Mesenteric fat pad (tissue), 1 donor: Measurements from ENCODE around the gene RSPO4. TPM values are rescaled to one million over a fixed set of nuclear protein-coding genes. Genes with fewer than 3 reads are reported as not detected.

ENCODE experiments used
- DNase-seq: peaks from one replicate; pipeline ENCODE4 v3.0.0-alpha.2; 2020; ENCODE audit warnings: low spot score
- total RNA-seq: library from RNA; stranded (reverse); fragmentation: NEBNext Ultra II Directional; extraction: Animal tissue kit (Norgen Biotek cat#: 25700); gene quantifications from one replicate; pipeline ENCODE4 v1.2.1, GENCODE V29; 2021
- donor health status: DM: yes; HTN: yes; CAD: no.

Gene RSPO4
- total RNA-seq, 1 donor from 2014 or later, result not detected

DNA sequence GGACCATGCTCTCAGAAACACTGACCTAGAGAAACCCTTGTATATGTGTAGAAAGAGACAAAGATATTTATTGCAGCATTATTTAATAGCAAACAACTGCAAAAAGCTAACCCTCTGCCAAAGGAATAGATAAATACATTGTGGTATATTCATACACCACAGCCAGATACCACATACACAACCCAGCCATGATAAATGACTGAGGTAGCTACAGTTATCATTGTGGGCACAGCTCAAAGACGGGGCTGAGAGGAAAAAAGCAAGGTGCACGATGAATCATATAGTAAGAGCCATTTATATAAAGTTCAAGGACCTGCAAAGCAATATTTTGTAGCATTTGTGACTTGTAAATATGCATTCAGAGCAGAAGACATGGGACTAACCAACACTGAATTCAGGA, 30.8 kb downstream of the RSPO4 start:
- no peak for DNase-seq

DNA sequence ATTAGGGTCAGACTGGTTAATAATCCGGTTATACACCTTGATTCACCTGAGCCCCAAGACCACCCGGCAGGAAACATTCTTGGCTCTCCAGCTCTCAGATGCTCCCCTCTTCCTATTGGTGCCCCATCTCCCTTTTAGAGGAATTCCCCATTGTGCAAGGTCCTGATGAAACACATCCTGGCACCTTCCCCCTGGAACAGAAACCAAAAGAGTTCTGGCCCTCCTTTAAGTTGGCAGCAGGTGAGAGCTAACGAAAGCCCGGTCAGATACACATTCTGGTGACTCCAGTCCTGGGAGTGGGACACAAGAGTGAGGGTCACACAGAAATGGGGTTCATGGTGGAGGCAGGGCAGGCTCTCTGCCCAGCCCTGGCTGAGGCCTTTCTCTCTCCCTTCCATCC, 32.2 kb downstream of the RSPO4 start:
- DNase-seq, result no peak

DNA sequence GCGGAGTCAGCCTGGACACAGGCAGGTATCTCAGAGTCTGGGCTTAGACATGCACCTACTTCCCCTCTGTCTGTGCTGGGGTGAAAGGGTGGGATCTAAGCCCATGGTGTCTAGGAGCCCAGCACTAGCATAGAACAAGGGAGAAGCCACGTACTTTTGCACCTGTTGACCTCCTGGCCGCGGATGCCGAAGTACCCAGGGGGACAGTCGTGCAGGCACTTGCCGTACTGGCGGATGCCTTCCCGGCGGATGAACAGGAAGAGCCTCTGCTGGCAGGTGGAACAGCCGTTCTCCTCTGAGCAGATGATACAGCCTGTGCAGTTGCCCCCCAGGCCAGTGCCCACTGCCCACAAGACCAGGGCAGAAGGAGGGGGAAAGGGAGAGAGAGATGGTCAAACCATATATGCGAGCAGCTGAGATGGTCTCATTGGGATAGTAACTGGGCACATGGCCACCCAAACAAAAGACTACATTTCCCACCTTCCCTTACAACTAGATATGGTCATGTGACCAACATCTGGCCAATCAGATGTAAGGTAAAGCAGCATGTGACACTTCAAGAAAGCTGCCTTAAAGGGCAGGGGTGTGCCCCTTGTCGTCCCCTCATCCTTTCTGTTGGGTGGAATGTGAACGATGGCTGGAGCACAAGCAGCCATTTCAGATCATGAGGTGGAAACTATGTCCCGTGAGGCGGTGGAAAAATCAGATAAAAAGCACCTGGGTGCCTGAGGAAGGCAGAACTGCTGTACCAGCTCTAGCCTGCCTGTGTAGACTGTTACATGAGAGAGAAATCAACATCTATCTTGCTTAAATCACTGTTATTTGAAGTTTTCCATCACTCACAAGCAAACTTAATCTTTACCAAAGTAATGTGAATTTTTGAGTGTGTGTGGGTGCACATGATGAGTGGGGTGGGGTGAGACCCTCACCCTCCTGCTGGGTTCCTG, 34.0 kb downstream of the RSPO4 start:
- no peak for DNase-seq

DNA sequence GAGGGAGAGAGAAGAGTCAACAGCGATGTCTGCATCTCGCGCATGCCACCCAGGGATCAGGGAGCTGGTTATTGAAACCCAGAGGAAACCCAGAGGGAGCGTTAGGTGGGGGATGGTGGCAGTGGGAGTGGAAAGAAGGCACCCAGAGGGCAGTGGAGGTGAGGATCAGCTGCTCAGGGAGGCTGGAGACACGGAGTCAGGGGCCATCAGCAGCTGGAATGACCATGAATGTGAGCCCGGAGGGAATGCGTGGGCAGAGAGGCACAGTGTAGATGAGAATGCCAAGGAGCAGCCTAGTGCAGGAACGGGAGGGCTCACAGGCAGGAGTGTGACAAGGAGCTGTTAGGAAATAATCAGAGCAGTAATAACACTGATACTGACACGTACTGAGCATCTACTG, 36.2 kb downstream of the RSPO4 start:
- no peak for DNase-seq

DNA sequence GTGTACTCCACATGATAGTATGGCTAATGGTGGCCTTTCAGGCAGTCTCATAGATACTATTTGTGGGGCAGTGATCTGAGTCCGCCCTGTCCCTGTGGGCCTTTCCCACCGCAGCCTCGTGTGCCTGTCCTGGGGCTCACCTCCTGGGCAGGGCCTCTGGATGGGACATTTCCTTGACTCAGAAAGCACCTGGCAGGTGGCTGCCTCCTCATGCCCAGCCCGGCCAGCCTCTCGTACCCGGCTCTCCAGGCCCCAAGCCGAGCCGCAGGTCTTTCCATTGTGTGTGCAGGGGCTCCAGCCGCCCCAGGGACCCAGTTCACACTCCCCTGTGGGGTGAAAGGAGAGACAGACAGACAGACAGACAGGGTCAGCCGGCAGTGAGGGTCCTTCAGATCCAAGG, 38.3 kb downstream of the RSPO4 start:
- no peak for DNase-seq

DNA sequence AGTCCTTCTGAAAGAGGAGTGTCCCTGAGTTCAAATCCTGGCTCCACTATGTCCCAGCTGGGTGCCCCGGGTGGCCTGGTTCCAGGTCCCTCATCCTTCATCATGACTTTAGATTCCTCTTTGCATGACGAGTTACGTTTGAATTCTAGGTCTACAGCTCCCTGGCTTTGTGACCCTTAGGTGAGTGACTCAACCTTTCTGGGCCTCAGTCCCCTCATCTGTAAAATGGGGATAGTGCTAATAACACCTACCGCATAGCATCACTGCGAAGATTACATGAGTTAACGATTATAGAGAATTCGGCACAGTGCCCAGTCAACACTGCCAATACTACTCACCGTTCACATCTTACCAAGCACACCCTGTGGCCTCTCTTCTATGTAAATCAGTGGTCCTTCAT, 39.4 kb downstream of the RSPO4 start:
- no peak for DNase-seq

DNA sequence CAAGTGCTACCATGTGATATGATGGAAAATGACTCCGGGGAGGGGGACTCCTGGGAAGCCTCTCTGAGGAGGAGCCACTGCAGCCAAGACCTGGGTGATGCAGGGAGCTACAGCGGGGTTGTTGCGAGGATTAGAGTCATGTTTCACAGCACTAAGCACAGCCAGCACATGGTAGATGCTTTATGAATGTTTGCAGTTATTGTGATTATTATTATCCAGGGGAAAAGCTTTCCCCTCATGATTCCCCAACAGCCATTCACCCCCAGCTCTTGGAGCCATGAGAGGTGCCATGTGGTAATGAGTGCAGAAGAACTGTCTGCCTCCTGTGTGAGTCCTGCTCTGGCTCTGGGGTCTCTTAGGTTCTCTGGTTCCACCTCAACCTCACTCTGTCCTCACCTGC, 39.9 kb downstream of the RSPO4 start:
- no peak for DNase-seq

DNA sequence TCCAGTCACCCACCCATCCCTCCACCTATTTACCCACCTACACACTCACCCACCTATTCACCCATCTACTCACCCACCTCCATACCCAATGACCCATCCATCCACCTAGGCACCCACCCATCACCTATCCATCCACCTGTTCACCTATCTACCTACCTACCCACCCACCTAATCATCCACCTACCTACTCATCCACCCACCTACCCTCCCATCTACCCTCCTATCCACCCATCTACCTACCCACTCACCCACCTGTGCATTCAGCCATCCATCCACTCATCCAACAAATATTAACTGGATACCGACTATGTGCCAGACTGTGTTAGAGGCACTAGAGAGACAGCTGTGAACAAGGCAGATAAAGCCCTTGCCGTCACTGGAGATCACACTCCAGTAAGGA, 40.3 kb downstream of the RSPO4 start:
- DNase-seq, result no peak

DNA sequence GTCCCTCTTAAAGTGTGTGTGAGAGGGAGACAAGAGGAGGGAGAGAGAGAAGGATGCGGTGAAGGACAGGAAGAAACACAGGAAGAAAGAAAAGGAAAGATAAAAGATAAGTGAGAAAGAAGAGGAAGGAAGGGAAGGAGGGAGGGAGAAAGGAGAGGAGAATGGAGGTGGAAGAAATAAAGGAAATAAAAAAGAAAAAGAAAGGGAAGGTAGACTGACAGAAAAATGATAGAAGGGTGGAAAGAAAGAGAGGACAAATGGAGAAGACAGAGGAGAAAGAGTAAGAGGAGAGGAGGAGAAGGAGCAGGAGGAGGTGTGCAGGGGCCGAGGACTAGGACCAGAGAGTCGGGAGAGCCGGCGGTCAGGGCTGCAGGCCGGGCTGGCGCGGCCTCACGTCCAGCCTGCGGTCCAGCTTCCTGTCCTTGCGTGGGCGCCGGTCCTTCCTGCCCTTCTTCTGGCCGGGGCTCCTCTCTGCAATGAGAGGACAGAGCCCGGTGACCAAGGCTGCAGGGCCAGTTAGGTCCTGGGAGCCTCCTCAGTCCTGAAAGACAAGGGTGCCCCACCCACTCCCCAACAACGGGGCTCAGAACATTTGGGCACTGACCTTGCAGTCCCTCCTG, 42.0 kb downstream of the RSPO4 start:
- DNase-seq, result no peak

DNA sequence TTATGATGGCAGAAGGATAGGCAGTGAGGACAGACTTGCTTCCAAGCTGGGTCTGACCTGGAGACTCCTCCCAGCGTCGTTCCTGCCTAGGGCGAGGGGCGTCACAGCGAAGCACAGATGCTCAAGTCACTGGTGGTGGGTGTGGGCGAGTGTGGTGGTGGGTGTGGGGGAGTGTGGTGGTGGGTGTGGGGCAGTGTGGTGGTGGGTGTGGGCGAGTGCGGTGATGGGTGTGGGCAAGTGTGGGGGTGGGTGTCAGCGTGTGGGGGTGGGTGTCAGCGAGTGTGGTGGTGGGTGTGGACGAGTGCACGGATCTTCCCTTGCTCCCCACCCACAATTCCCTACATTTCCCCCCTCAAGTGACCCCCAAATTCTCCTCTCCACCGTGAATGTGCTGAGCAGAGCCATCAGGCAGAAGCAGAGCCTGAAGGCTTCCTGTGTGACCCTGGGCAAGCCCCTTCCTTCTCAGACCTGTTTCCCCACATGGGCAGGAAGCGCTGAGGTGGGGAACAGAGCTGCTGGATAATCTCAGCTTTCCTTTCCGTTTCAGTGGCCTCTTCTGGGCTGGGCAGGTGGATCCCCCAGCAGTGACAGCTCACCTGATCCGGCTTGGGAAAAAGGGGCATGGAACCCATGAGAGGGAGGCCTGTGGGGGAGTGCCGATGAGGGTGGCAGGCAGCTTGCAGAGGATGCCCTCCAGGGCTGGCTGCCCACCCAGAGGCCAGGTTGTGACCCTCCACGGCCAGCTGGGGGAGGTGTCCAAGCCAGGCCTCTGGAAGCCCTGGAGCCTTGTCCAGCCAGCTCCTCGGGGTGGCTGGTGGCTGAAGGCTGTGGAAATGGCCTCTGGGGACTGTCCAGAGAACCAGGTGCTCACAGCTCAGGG, 42.9 kb downstream of the RSPO4 start:
- DNase-seq, result no peak

DNA sequence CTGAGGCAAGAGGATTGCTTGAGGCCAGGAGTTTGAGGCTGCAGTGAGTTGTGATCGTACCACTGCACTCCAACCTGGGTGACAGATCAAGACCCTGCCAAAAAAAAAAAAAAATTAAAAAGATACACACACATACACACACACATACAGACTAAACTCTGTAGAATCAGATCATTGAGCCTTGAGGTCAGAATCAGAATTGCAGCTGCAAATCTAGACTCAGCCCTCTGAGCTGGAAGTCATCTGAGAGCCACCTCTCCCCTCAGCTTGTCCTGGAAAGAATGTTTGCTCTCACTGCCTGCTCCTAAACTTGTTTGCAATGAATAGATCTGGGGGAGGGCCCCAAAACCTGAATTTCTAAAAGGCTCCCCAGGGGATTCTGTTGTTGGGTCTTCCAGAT, 44.6 kb downstream of the RSPO4 start:
- no peak for DNase-seq

DNA sequence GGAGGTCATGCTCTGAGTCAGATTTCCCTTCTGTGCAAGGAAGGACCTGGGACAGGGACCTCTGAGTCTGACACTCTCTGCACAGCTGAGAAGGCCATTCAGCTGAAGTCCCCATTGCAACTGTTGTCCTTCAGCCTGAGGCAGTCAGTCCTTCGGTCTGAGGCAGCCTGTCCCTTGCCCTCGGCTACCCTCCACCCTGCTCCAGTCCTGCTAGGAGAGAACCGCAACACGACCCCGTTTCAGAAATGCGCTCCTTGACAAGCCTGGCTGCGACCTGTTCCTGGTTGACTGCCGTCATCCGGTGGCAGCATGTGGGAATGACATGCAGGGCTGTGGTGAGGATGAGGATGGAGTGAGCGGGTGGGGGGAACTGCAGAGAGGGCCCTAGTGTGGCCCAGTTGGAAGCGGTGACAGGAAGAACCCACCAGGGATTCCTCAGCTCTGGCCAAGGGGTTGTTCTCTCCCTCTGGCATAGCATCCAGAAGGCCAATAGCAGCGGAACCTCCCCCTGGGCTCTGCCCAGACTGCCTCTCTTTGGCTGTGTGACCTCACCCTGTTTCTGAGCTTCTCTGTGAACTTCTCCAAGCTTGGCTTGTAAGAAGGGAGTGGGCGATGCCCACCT, 45.7 kb downstream of the RSPO4 start:
- no peak for DNase-seq

DNA sequence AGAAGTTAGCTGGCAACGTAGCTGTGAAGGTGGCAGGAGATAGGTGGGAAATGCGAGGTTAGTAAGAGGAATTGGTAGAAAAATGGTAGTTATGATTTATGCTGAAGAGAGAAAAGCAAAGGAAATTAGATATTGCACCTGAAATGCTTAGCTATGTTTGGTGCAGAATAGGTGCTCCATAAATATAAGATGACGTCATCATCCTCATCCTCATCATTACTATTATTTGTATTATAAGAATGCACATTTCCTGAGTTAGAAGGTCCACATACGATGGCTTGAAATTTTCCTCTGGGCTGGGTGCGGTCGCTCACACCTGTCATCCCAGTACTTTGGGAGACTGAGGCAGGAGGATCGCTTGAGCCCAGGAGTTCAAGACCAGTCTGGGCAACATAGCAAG, 46.5 kb downstream of the RSPO4 start:
- no peak for DNase-seq

DNA sequence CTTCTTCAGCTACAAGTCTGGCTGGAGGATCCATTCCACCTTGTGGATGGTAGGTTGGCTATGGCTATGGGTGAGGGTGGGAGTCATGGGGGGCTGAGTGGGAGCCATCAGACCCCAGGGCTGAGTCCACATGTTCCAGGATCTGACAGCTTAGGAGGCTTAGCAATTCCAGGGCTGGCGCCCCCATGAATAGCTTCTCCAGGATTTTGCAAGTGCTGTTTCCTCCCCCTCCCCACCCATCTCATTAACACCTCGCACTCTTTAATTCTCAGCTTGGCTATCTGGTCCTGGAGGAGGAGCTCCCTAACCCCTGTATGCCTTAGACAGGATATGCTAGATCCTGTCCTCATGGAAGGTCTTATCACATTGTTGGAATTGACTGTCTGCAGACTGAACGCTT, 47.0 kb downstream of the RSPO4 start:
- DNase-seq, result no peak

DNA sequence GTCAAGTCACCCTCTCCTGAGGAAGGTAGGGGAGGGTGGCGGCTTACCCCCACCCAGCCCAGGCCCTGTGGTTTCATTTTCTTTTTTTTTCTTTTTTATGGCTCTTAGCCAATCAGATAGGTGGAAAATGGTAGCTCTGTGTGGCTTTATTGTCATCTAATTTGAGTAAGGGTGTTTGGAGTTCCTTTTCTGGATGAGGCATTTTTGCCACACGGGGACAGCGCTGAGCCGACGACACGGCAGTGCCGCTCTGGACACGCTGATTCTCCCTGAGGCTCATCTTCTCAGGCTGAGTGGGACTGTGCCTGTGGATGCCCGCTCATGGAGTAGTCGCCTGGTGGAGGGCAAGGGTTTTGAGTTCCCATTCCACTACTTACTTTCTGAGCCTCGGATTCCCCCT, 48.4 kb downstream of the RSPO4 start:
- DNase-seq, result peak; percentile 84

DNA sequence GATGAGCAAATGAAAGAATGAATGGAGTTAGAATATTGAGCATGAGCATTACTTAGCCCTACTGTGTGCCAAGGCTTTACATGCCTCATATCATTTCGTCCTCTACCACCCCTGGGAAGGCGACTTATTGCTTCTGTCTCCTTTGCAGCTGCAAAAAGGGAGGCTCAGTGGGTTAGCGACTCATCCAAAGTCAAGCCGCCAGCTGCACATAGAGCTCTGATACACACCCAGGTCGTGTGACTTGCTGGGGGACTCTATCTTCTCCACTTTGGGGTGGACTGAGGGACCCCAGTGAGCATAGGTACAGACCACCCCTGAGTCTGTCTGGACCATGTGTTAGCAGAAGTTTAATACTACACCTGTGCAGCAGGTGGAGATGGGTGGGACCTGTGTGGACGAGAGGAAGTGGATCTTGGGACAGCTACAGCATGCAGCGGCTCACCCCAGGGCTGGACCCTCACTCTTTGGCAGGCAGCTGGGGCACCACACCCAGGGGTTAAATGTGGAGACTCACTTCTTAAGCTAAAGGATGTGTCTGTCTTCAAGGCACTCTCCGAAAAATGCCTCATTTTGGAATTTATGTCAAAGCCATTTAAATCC, 49.8 kb downstream of the RSPO4 start:
- peak; percentile 51 for DNase-seq

DNA sequence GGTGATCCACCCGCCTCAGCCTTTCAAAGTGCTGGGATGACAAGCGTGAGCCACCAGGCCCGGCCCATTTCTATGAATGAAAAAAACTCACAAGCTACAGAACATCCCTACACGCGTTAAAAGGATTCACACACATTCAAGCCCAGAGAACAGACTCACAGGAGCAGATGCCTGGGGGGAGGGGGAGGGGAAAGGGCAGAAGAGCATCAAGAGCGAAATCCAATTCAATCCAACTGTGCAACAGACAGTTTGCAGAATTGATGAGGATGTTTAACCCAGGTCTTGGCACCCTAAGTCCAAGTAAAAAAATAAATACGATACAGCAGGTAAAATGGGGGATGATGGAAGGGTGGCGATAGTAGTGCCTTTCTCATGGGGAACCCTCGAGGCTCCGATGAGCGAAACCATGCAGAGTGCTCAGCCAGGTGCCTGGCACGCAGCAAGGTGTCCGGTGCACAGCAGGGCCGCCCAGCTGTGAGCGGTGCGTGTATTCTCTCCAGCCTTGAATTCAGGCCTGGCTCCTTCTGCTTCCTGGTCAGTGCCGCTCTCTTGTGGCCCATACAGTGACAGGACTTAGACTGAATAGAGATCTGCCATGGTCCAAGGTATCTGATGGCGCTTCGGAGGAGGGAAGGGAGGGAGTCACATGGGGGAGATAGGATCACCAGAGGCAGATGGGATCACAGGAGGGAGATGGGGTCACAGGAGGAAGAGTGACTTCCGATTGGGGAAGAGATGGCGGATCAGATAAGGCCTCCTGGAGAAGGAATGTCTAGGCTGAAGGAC, 50.5 kb downstream of the RSPO4 start:
- DNase-seq, result peak; percentile 62

DNA sequence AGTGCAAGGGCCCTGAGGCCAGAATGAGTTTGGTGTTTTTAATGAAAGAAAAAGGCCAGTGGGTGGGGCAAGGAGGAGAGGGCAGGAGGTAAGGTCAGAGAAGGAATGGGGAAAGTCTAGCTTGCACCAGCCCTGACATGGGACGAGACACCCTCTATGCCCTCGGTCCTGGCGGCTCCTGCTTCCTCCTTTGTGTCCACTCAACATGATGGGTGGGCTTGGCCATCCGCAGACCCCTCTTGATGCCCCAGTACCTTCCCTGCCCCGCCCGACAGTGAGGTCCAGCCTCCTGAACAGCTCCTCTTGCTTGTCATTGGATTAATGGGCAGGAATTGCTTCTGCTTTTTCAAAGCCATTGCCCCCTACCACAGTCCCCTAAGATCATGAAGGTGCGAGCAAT, 52.4 kb downstream of the RSPO4 start:
- DNase-seq, result peak; percentile 55

DNA sequence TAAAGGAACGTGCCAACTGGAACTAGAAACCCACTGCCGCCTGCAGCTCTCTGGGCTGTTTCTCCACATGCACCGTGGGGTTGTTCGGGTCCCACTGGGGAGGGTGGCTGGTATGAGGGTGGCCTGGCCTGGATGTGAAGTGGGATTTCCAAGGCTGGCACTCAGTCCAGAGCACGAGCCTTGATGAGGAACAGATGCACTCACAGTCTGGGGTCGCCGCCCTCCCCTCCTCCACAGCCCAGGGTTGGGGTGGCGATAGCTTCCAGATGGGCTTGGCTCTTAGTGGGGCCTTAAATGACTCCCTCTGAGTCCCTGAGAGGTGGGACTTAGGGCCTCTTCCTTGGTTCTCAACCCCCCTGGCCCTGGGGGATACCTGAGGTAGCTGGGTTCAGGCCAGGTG, 55.3 kb downstream of the RSPO4 start:
- peak; percentile 37 for DNase-seq

DNA sequence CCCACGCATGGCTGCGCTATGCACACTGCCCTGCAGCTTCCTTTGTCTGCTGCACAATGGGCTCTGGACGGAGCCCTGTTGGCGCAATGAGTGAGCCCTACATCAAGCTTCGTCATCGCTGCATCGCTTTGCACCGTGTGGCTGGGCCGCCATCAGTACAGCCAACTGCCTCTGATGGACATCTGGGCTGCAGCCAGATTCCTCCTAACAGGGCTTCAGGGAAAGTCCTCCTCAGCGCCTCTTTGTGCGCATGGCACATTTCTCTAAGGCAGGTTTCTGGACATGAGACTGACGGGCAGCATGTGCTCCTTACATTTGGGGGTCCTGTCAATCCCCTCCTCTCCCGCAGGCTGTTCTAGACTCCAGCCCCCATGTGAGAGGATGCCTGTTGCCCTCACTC, 56.3 kb downstream of the RSPO4 start:
- DNase-seq, result peak; percentile 71
